Measurements from ENCODE around the gene ABCG8.

The ABCG8 gene

DNA sequence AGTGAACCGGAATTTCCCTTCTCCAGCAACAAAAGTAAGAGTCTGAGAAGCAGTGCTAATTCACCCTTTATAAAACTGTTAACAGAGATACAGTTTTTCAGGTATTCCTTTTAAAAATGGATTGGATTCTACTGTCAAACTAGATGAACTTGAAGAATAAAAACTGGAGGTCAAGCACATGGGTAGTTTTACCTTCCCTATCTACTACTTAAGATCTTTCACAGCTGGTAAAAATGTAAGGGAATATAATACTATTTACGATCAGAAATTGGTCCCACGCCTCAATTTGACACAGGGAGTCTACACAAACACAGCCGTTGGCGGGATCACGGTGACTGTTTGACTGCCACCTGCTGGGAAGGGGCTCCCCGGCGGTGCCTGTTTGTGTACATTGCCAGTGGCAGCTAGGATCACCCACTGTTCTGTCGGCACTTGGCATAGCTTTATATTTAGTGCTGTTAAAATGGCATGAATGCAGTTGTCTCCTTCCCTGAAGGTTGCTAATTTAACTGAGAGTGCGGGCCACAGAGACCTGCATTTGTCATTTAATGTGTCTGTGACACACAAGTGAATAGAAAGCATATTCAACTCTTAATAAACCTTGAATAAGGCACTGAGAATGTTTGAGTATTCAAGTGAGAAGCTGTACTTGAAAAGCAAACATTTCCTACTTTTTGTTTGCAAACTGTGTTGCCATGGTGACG is 59.5 kb downstream of the ABCG8 start:
- DNase-seq: peak; percentile 47
- Mint-ChIP-seq H3K36me3 (ENCODE audit: low read depth) (peaks cover 60% of the 10 kb centered on the region), H3K4me3 (no peak overlapping the region), H3K27ac (peak overlapping the region; percentile 65), H3K4me1 (peaks cover 21% of the 10 kb centered on the region), H3K27me3 (ENCODE audit: low read depth, poor library complexity) (no peaks in the 10 kb centered on the region), H3K9me3 (no peaks in the 10 kb centered on the region)
- TF ChIP-seq, protein P1, sequence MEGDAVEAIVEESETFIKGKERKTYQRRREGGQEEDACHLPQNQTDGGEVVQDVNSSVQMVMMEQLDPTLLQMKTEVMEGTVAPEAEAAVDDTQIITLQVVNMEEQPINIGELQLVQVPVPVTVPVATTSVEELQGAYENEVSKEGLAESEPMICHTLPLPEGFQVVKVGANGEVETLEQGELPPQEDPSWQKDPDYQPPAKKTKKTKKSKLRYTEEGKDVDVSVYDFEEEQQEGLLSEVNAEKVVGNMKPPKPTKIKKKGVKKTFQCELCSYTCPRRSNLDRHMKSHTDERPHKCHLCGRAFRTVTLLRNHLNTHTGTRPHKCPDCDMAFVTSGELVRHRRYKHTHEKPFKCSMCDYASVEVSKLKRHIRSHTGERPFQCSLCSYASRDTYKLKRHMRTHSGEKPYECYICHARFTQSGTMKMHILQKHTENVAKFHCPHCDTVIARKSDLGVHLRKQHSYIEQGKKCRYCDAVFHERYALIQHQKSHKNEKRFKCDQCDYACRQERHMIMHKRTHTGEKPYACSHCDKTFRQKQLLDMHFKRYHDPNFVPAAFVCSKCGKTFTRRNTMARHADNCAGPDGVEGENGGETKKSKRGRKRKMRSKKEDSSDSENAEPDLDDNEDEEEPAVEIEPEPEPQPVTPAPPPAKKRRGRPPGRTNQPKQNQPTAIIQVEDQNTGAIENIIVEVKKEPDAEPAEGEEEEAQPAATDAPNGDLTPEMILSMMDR (IDR thresholded peaks at IDR 0.05): no peak

DNA sequence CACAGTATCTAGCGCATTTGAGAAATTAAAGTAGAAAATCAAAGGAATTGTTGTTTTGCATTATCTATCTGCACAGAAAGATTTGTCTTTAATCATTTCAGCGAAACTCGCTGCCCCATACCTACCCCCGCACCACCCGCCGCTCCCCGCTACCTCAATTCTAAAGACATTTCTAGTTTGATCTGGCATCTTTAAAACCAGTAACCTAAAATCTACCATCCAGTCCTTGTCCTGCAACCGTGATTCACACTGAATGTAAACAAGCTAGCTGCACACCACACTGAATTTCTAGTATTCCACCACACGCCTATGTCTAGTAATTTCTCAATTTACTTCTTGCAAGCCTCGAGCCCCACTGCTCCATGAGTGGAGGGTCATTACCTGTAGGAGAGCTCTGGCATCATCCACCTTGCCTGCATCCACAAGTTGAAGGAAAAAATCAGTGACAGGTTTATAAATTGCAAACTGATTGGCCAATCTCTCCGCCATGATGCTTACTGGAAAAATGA is 60.1 kb downstream of the ABCG8 start:
- Mint-ChIP-seq H3K27ac (peak overlapping the region; percentile 39), H3K9me3 (no peaks in the 10 kb centered on the region), H3K4me1 (peaks cover 21% of the 10 kb centered on the region), H3K27me3 (ENCODE audit: low read depth, poor library complexity) (no peaks in the 10 kb centered on the region), H3K4me3 (no peak overlapping the region), H3K36me3 (ENCODE audit: low read depth) (peaks cover 59% of the 10 kb centered on the region)
- DNase-seq: no peak
- TF ChIP-seq, protein P1 (IDR thresholded peaks at IDR 0.05): no peak

DNA sequence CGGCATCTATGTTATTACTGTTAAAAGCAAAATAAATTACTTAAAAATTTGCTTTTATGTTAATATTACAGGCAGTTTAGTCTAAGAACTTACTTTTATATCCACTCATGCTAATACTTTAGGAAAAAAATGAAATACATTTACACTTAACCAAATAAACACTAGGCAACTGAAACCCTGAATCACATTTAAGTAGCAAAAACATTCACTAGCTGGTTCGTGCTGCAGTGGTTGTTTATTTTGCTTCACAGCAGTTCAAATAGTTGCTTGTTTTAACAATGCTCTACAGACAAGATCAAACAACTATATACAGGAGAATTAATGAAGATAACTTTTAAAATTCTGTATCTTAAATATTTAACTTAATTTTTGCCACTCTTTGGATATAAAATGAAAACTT is 60.8 kb downstream of the ABCG8 start:
- TF ChIP-seq, protein P1 (IDR thresholded peaks at IDR 0.05): no peak
- no peaks in the 10 kb centered on the region for H3K9me3 Mint-ChIP-seq
- DNase-seq: no peak
- H3K36me3 Mint-ChIP-seq (ENCODE audit: low read depth): peaks cover 60% of the 10 kb centered on the region
- peak overlapping the region; percentile 39 for H3K27ac Mint-ChIP-seq
- peaks cover 21% of the 10 kb centered on the region for H3K4me1 Mint-ChIP-seq
- H3K4me3 Mint-ChIP-seq: no peak overlapping the region
- no peaks in the 10 kb centered on the region for H3K27me3 Mint-ChIP-seq (ENCODE audit: low read depth, poor library complexity)

DNA sequence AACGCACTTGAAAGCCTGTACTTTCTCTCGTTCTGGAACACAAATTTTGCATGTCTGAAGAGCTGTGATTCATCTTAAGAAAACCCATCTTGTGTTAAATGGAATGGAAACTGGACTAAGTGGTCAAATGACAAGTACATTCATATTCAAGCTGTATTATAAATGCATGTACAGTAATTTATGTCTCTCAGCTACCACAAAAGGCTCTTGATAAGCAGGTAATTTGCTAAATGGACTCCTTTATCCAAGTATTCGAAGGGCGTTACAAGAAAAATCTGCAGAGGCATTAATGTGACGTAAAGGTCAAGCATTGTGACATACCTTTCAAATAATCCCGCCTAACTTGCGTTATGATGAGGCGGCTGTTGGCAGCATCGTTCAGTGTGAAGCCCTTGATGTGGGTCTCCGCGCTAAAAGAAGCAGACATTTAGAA is 66.6 kb downstream of the ABCG8 start:
- Mint-ChIP-seq H3K9me3 (no peaks in the 10 kb centered on the region), H3K4me1 (no peaks in the 10 kb centered on the region), H3K27ac (no peak overlapping the region), H3K27me3 (ENCODE audit: low read depth, poor library complexity) (no peaks in the 10 kb centered on the region), H3K36me3 (ENCODE audit: low read depth) (peaks cover 65% of the 10 kb centered on the region), H3K4me3 (no peak overlapping the region)
- TF ChIP-seq, protein P1 (IDR thresholded peaks at IDR 0.05): no peak
- no peak for DNase-seq

DNA sequence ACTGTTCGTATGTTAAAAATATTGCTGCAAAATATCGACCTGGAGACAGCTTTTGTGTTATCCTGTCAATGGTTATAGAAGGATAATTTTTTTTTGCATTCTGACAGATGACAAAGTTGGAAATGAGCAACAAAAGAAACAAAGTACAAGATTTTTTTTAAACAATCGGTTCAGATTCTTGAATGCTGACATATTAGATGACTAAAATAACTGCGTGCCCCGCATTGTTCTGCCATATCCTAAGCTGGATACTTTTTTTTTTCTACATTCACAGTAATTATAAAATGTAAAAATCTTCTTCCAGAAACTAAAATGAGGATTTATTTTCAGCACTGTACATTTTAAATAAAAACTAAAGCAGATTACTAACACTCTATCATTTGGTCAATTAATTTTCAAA is 67.1 kb downstream of the ABCG8 start:
- TF ChIP-seq, protein P1 (IDR thresholded peaks at IDR 0.05): no peak
- no peaks in the 10 kb centered on the region for H3K4me1 Mint-ChIP-seq
- peaks cover 65% of the 10 kb centered on the region for H3K36me3 Mint-ChIP-seq (ENCODE audit: low read depth)
- no peak overlapping the region for H3K27ac Mint-ChIP-seq
- H3K27me3 Mint-ChIP-seq (ENCODE audit: low read depth, poor library complexity): no peaks in the 10 kb centered on the region
- no peak for DNase-seq
- H3K9me3 Mint-ChIP-seq: no peaks in the 10 kb centered on the region
- H3K4me3 Mint-ChIP-seq: no peak overlapping the region

Measured in nephron progenitor cell (in vitro differentiated cells).